SK-N-SH treated with all-trans-retinoic acid at 6 μM for 48 hours (cell line): ENCODE data around the gene DSTYK.

Source experiments
- ATAC-seq: fragments of 200-7000 bp; cut with Tn5 transposase; 3 replicates; pipeline ENCODE4 v1.9.1; 2020; ENCODE audit warnings: mild to moderate bottlenecking, moderate library complexity
- ARNTL ChIP-seq: fragments of 450-650 bp; formaldehyde crosslinking; IDR thresholded peaks from 2 replicates; pipeline ENCODE4 v1.5.0; 2020; ENCODE audit warnings: low read depth, mild to moderate bottlenecking, moderate library complexity, borderline replicate concordance
- CSDC2 ChIP-seq: fragments of 250-450 bp; sonication (Bioruptor Pico); IDR thresholded peaks from 2 replicates; pipeline ENCODE4 v1.5.0; 2020; ENCODE audit warnings: mild to moderate bottlenecking, moderate library complexity
- GLIS3 ChIP-seq: fragments of 250-450 bp; sonication (Bioruptor Pico); IDR thresholded peaks from 2 replicates; pipeline ENCODE4 v1.5.0; 2020; ENCODE audit warnings: mild to moderate bottlenecking, moderate library complexity
- ISL1 ChIP-seq: fragments of 250-450 bp; sonication (Bioruptor Pico); IDR thresholded peaks from 2 replicates; pipeline ENCODE4 v2.1.2; 2022; ENCODE audit warnings: mild to moderate bottlenecking, moderate library complexity
- PATZ1 ChIP-seq: fragments of 250-450 bp; sonication (Bioruptor Pico); IDR thresholded peaks from 2 replicates; pipeline ENCODE4 v1.8.0; 2020; ENCODE audit warnings: mild to moderate bottlenecking, moderate library complexity, borderline replicate concordance
- PPARA ChIP-seq: fragments of 250-450 bp; sonication (Bioruptor Pico); IDR thresholded peaks from 2 replicates; pipeline ENCODE4 v1.5.0; 2020; ENCODE audit warnings: mild to moderate bottlenecking, borderline replicate concordance
- SNAI2 ChIP-seq: fragments of 250-450 bp; sonication (Bioruptor Pico); IDR thresholded peaks from 2 replicates; pipeline ENCODE4 v1.5.0; 2020; ENCODE audit warnings: mild to moderate bottlenecking, moderate library complexity
- ZC3H10 ChIP-seq: fragments of 250-450 bp; sonication (Bioruptor Pico); IDR thresholded peaks from 2 replicates; pipeline ENCODE4 v1.5.1; 2021; ENCODE audit warnings: mild to moderate bottlenecking, moderate library complexity
- ZFP30 ChIP-seq: fragments of 450-650 bp; formaldehyde crosslinking; IDR thresholded peaks from 2 replicates; pipeline ENCODE4 v1.5.0; 2022; ENCODE audit warnings: mild to moderate bottlenecking, moderate library complexity
- ZNF565 ChIP-seq: fragments of 450-650 bp; formaldehyde crosslinking; conservative IDR thresholded peaks from 2 replicates; pipeline ENCODE4 v1.5.0; 2020; ENCODE audit warnings: low read depth, mild to moderate bottlenecking, moderate library complexity
- ZNF70 ChIP-seq: fragments of 450-650 bp; formaldehyde crosslinking; IDR thresholded peaks from 2 replicates; pipeline ENCODE4 v1.5.0; 2020; ENCODE audit warnings: mild to moderate bottlenecking, moderate library complexity
- ZNF8 ChIP-seq: fragments of 450-650 bp; formaldehyde crosslinking; IDR thresholded peaks from 2 replicates; pipeline ENCODE4 v1.5.0; 2020; ENCODE audit warnings: mild to moderate bottlenecking, moderate library complexity
- TF ChIP-seq, protein P1 (sequence below): fragments of 250-450 bp; sonication (Bioruptor Pico); IDR thresholded peaks from 2 replicates; pipeline ENCODE4 v1.5.1; 2021; ENCODE audit warnings: mild to moderate bottlenecking, moderate library complexity
- TF ChIP-seq, protein P2 (sequence below): fragments of 250-450 bp; sonication (Bioruptor Pico); IDR thresholded peaks from 2 replicates; pipeline ENCODE4 v1.5.0; 2020; ENCODE audit warnings: mild to moderate bottlenecking, moderate library complexity

DSTYK gene

GRCh38 chr1:205140113-205140512 is 71.4 kb downstream of the DSTYK start:
- no peak for ATAC-seq

GRCh38 chr1:205137901-205138300 is 73.6 kb downstream of the DSTYK start:
- ATAC-seq, result no peak
- TF ChIP-seq ZNF565 (CRISPR knock-in tag) (no peak), GLIS3 (CRISPR knock-in tag) (no peak), SNAI2 (CRISPR knock-in tag) (no peak), ZNF8 (CRISPR knock-in tag) (no peak), ZFP30 (CRISPR knock-in tag) (no peak), ISL1 (CRISPR knock-in tag) (no peak)

More at GRCh38 chr1:205140113-205140512, 71.4 kb downstream of the DSTYK start:
- TF ChIP-seq ZNF565 (CRISPR knock-in tag), result no peak
- TF ChIP-seq, protein P1, sequence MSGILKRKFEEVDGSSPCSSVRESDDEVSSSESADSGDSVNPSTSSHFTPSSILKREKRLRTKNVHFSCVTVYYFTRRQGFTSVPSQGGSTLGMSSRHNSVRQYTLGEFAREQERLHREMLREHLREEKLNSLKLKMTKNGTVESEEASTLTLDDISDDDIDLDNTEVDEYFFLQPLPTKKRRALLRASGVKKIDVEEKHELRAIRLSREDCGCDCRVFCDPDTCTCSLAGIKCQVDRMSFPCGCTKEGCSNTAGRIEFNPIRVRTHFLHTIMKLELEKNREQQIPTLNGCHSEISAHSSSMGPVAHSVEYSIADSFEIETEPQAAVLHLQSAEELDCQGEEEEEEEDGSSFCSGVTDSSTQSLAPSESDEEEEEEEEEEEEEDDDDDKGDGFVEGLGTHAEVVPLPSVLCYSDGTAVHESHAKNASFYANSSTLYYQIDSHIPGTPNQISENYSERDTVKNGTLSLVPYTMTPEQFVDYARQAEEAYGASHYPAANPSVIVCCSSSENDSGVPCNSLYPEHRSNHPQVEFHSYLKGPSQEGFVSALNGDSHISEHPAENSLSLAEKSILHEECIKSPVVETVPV (CRISPR knock-in tag), result no peak
- no peak for TF ChIP-seq ZNF8 (CRISPR knock-in tag)
- no peak for TF ChIP-seq CSDC2 (CRISPR knock-in tag)
- TF ChIP-seq, protein P2, sequence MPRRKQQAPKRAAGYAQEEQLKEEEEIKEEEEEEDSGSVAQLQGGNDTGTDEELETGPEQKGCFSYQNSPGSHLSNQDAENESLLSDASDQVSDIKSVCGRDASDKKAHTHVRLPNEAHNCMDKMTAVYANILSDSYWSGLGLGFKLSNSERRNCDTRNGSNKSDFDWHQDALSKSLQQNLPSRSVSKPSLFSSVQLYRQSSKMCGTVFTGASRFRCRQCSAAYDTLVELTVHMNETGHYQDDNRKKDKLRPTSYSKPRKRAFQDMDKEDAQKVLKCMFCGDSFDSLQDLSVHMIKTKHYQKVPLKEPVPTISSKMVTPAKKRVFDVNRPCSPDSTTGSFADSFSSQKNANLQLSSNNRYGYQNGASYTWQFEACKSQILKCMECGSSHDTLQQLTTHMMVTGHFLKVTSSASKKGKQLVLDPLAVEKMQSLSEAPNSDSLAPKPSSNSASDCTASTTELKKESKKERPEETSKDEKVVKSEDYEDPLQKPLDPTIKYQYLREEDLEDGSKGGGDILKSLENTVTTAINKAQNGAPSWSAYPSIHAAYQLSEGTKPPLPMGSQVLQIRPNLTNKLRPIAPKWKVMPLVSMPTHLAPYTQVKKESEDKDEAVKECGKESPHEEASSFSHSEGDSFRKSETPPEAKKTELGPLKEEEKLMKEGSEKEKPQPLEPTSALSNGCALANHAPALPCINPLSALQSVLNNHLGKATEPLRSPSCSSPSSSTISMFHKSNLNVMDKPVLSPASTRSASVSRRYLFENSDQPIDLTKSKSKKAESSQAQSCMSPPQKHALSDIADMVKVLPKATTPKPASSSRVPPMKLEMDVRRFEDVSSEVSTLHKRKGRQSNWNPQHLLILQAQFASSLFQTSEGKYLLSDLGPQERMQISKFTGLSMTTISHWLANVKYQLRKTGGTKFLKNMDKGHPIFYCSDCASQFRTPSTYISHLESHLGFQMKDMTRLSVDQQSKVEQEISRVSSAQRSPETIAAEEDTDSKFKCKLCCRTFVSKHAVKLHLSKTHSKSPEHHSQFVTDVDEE (CRISPR knock-in tag), result no peak
- TF ChIP-seq PATZ1 (CRISPR knock-in tag), result no peak

DNA sequence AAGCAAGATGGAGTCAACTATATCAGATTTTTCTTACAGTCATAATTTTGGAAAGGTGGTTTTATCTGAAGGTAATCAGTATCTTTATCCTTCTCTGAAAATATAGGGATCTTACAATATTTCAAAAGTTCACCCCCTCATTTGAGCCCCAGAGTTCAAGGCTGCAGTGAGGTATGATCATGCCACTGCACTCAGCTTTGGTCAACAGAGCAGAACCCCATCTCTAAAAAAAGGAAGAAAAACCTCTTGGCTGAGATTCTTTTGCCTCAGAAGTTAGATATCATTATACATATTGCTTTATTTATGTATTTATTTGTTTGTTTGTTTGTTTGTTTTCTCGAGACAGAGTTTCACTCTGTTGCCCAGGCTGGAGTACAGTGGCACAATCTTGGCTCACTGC is 78.2 kb downstream of the DSTYK start:
- ATAC-seq, result no peak

GRCh38 chr1:205129447-205130029 is 82.0 kb downstream of the DSTYK start:
- ATAC-seq, result no peak
- TF ChIP-seq PPARA (no peak), ZNF565 (CRISPR knock-in tag) (no peak), GLIS3 (CRISPR knock-in tag) (no peak), ZC3H10 (CRISPR knock-in tag) (no peak), ZNF70 (CRISPR knock-in tag) (no peak), SNAI2 (CRISPR knock-in tag) (no peak), ZNF8 (CRISPR knock-in tag) (no peak), ZFP30 (CRISPR knock-in tag) (no peak), PATZ1 (CRISPR knock-in tag) (no peak)
- TF ChIP-seq, protein P2 (CRISPR knock-in tag), result no peak
- TF ChIP-seq, all 23 proteins: peak for 0

More for the DNA sequence above, 78.2 kb downstream of the DSTYK start:
- TF ChIP-seq PATZ1 (CRISPR knock-in tag), result no peak
- TF ChIP-seq ARNTL (CRISPR knock-in tag), result no peak
